Measurements from ENCODE around the gene CCDC157. TPM values are rescaled to one million over a fixed set of nuclear protein-coding genes. Genes with fewer than 3 reads are reported as not detected.

CCDC157 gene
- total RNA-seq, 4 donors from 2014 or later: 1.0 to 10.5 (median 5.2) TPM

- no peaks in the 10 kb centered on the region for H3K36me3 ChIP-seq
- no peak for DNase-seq (ENCODE audit: low spot score in 2 of 2)
- 61 to 63% methylated on average over 5 of the region's 5 CpGs for WGBS, 2 donors
- no peaks in the 10 kb centered on the region for H3K9me3 ChIP-seq
- H3K27ac ChIP-seq: peak overlapping the region in 2 of 4 donors; percentile 7 to 24
- H3K4me1 ChIP-seq: peaks cover 0 to 15% (median 9%) of the 10 kb centered on the region in 4 donors
- peak; percentile 56 to 69 (median 67) for TF ChIP-seq CTCF (IDR thresholded peaks at IDR 0.05)
- TF ChIP-seq EP300 (IDR thresholded peaks at IDR 0.05): no peak
- TF ChIP-seq POLR2A (IDR thresholded peaks at IDR 0.05): no peak
- peaks cover 0 to 5% of the 10 kb centered on the region in 2 donors for H3K27me3 ChIP-seq
- no peak overlapping the region for H3K4me3 ChIP-seq
Observed at GRCh38 chr22:30390974-30391691, 34.3 kb downstream of the CCDC157 start.

- Histone ChIP-seq H3K4me3 (no peak overlapping the region), H3K4me1 (peaks cover 0 to 19% (median 4%) of the 10 kb centered on the region in 4 donors), H3K27me3 (peaks cover 0 to 17% of the 10 kb centered on the region in 2 donors), H3K36me3 (no peaks in the 10 kb centered on the region), H3K9me3 (no peaks in the 10 kb centered on the region), H3K27ac (no peak overlapping the region)
- no peak for TF ChIP-seq EP300 (IDR thresholded peaks at IDR 0.05)
- no peak for TF ChIP-seq POLR2A (IDR thresholded peaks at IDR 0.05)
- no peak for TF ChIP-seq CTCF (IDR thresholded peaks at IDR 0.05)
- DNase-seq (ENCODE audit: low spot score in 2 of 2): no peak
- WGBS, 2 donors: 51% methylated on average over 9 of the region's 9 CpGs
Observed at GRCh38 chr22:30392661-30393321, 36.0 kb downstream of the CCDC157 start.

DNA sequence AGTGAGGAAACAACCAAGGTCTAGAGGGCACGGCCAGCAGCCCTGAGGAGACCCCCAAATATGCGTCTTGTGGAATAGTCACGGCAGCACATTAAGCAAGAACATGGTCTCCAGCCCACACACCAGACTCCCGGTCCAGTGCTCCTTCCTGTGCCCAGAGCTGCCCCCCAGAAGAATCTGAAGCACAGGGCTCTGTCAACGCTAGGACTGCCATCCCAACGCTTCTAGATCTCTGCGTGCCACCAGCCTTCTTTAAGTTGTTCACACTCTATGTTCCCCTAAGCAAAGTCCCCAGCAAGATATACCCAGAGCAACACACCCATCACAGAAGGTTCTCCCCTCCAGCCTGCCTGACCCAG is 36.5 kb downstream of the CCDC157 start:
- Histone ChIP-seq H3K27ac (no peak overlapping the region), H3K27me3 (peaks cover 0 to 18% of the 10 kb centered on the region in 2 donors), H3K4me1 (peaks cover 0 to 24% (median 7%) of the 10 kb centered on the region in 4 donors), H3K9me3 (no peaks in the 10 kb centered on the region), H3K4me3 (no peak overlapping the region), H3K36me3 (no peaks in the 10 kb centered on the region)
- no peak for TF ChIP-seq EP300 (IDR thresholded peaks at IDR 0.05)
- TF ChIP-seq POLR2A (IDR thresholded peaks at IDR 0.05): no peak
- no peak for TF ChIP-seq CTCF (IDR thresholded peaks at IDR 0.05)
- 56 to 65% methylated on average over 7 of the region's 7 CpGs for WGBS, 2 donors
- DNase-seq (ENCODE audit: low spot score in 2 of 2): no peak

- Histone ChIP-seq H3K9me3 (no peaks in the 10 kb centered on the region), H3K27me3 (peaks cover 0 to 18% of the 10 kb centered on the region in 2 donors), H3K27ac (no peak overlapping the region), H3K4me1 (peaks cover 0 to 30% (median 8%) of the 10 kb centered on the region in 4 donors), H3K36me3 (no peaks in the 10 kb centered on the region), H3K4me3 (no peak overlapping the region)
- no peak for TF ChIP-seq CTCF (IDR thresholded peaks at IDR 0.05)
- no peak for TF ChIP-seq POLR2A (IDR thresholded peaks at IDR 0.05)
- no peak for TF ChIP-seq EP300 (IDR thresholded peaks at IDR 0.05)
- 81 to 91% methylated on average over 3 of the region's 3 CpGs for WGBS, 2 donors
- no peak for DNase-seq (ENCODE audit: low spot score in 2 of 2)
Observed at GRCh38 chr22:30393885-30394284, 37.1 kb downstream of the CCDC157 start.
